GM18505 (cell line): ENCODE measurements around the gene MRPL12.
"Not testable (repeated sequence)": the region's sequence is repeated elsewhere in the genome, so short reads cannot be mapped to it uniquely, and the experiment has no call there.

Experiments used
- ATAC-seq: cut with Tn5 transposase; IDR thresholded peaks from one replicate; pipeline ENCODE4 v1.9.1; 2021; ENCODE audit not compliant: unreplicated experiment
- POLR2A ChIP-seq: IDR thresholded peaks from 4 replicates; pipeline ENCODE4 v1.6.1; 2011; ENCODE audit warnings: borderline replicate concordance; ENCODE audit not compliant: insufficient read depth, insufficient read length; ENCODE audit errors: extremely low read depth

MRPL12 gene

GRCh38 chr17:81723651-81724209 is 20.6 kb downstream of the MRPL12 start:
- ATAC-seq, result no peak

DNA sequence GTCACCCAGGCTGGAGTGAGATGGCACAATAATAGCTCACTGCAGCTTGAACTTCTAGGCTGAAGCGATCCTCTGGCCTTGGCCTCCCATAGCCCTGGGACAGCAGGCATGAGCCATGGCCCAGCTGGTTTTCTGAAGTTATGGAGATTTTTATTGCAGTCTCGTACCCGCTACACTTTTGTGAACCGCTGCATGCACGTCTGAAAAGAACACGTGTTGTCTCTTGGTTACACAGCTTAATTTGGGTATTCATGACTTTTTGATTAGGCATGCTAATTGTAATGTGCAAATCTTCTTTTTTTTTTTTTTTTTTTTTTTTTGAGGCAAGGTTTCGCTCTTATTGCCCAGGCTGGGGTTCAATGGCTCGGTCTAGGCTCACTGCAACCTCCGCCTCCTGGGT is 22.3 kb downstream of the MRPL12 start:
- no peak for TF ChIP-seq POLR2A
- no peak for ATAC-seq

More at GRCh38 chr17:81723651-81724209, 20.6 kb downstream of the MRPL12 start:
- no peak for TF ChIP-seq POLR2A

- ATAC-seq, result no peak
- no peak for TF ChIP-seq POLR2A
These were observed 22.8 kb downstream of the MRPL12 start for GRCh38 chr17:81726004-81726403.

- ATAC-seq, result no peak
- no peak for TF ChIP-seq POLR2A
These were observed 24.3 kb downstream of the MRPL12 start for GRCh38 chr17:81727324-81728031.

DNA sequence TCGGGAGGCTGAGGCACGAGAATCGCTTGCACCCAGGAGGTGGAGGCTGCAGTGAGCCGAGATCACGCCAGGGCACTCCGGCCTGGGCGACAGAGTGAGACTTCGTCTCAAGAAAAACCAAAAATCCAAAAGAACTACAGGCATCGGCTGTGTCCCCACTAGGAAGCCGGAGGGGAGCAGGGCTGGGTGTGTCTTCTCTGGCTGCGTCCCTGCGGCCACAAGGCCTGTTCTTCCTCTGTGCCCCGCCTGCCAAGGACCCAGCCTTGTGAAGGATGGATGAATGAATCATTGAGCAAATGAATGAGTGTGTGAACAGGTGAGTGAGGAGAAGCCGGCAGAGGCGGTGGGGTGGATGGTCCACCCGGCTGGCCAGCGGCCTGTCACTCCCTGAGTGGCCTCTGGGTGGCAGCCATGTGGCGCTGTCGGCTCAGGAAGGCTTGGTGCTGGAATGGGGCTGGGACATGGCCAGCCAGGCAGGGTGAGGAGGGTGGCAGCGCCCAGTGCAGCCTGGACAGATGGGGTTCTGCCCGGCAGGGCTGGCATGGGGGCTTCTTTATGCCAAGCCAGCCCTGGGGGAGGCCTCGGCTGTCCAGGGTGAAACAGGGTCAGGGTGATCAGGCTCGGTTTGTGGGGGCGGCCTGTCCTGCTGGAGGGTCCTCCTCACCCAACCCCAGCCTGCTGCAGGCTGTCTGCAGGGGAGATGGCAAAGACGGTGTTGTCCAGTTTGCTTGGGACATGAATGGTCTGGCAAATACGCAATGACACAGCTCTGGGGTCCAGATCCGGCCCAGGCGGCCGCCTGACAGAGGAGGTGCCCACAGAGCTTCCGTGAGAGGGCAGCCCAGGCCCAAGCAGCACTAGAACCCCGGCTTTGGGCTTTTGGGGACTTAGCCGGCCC is 30.6 kb downstream of the MRPL12 start:
- ATAC-seq, result no peak
- TF ChIP-seq POLR2A, result no peak

DNA sequence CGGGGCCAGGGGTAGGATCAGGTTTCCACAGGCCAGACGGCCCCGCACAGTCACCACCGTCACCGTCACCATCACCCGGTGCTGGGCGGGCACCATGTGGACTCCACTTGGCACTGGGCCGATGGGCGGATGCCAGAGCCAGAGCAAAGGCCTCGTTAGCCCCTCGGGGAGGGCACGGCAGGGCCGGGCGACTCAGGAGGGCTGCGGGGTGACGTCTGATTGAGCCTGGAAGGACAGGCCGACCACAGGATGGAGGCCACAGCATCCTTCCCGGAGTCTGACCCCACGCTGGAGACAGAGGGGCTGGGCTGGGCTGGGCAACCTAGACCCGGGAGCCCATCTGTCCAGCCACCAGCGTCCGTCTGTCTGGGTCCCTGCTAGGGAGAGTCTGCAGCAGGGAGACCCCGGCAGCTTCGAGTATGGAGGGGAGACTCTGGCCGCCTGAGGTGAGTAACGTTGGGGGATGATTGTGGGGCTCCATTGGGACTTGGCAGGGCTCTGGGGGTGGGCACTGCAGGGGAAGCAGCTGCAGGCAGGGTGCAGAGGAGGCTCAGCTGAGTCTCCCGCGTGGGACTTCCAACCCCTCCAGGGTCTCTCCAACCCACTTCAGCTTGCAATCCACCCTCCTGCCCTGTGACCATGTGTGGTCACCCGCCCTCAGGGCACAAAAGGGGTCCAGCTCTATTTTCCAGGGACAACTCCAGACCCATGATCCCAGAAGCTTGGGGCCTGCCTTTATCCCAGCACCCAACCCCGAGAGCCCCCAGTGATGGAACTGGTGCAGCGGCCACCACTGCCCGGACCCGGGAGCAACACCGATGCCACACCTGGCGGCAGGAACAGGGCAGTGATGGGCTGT is 31.5 kb downstream of the MRPL12 start:
- no peak for ATAC-seq
- no peak for TF ChIP-seq POLR2A

DNA sequence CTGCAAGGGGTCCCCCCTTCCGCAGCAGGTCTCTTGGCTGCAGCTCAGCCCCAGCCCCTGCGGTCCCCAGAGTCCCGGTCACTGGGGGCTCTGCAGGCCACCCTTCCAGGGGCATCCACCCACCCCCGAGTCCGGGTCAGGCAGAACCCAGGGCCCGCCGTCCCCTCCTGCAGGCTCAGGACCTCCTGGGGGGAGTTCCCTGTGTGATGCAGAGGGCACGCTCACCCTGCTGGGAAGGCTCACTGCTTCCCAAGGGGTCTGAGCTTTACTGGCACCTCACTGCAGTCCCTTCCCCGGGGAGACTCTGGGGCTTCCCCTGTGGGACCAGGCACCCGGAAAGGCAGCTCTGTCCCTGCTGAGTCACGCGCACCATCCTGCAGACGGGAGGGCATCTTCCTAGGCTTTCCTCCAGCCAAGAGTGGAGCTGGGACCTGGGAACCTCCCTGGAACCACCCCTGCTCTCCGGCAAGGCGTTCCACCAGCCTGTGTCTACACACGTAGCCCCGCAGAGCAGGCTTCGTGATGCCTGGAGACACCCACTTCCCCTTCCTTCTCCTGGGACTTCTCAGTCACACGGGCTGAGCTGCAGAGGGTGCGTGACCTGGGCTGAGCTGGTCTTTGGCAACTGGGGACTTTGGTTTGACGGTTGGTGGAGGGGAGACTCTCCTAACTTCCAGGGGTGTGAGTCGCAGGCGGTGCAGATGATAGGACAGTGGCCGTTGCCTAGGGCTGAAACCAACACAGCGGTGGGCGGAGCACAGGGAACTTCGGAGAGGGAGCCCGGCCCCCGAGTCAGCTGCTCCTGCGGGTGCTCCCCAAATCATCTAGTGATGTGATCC is 32.3 kb downstream of the MRPL12 start:
- TF ChIP-seq POLR2A, result no peak
- ATAC-seq, result no peak

GRCh38 chr17:81737947-81738800 is 35.0 kb downstream of the MRPL12 start:
- TF ChIP-seq POLR2A, result no peak
- ATAC-seq, result no peak

GRCh38 chr17:81738801-81739393 is 35.7 kb downstream of the MRPL12 start:
- no peak for ATAC-seq
- no peak for TF ChIP-seq POLR2A

DNA sequence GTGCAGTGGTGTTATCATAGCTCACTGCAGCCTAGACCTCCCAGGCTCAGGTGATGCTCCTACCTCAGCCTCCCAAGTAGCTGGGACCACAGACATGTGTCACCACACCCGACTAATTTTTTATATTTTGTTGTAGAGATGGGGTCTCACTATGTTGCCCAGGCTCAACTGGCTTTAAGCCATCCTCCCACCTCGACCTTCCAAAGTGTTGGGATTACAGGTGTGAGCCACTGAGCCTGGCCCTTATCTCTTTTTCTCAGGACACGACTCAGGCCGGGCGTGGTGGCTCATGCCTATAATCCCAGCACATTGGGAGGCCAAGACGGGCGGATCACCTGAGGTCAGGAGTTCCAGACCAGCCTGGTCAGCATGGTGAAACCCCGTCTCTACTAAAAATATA is 36.4 kb downstream of the MRPL12 start:
- ATAC-seq, result not testable (repeated sequence)

DNA sequence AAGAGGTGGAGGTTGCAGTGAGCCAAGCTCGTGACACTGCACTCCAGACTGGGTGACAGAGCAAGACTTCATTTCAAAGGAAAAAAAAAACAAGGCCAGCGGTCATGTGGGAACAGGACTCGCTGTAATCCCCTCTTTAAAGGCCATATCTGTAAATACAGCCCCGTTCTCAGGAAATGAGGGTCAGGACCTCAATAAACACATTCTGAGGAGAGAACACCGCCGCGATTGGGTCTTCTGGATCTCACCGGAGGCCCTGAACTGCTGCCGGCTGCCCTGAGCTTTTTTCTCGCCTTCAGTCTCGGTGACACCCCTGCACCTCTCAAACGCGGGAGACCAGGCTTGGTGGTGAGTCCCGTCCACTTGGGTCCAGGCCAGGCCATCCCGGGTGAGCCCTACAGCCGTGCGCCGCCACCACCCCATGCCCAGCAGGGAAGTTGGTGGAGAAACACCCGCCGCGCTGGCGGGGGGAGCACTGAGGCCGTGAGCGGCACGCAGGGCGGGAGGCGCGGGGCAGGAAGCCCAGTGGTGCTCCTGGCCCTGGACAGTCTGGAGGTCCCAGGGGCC is 37.3 kb downstream of the MRPL12 start:
- no peak for ATAC-seq
- no peak for TF ChIP-seq POLR2A

DNA sequence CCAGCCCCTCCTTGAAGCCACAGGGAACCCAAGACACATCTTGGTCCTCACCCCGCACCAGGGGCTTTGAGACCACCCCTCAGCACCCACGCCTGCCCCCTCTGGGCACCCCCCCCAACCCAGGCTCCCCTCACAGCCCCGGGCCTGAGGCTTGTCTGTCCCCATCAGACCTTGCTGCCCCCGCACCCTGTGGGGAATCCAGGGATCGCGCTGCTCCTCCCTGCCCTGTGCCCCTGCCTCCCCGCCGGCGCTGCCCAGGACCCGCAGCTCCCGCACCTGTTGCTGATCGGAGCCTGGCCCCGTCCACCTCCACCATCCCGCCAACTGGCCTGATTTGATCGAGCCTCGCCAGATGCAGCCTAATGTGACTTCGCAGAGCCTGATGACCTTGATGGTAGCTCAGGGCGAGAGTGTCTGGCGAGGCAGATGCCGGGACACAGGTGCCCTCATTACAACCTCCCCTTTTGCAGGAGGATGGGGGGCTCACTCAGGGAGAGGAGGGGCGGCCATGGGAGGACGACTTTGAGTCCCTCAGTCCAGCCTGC is 38.0 kb downstream of the MRPL12 start:
- TF ChIP-seq POLR2A, result no peak
- ATAC-seq, result no peak
